Measurements from ENCODE around the gene CRACR2B.

DNA sequence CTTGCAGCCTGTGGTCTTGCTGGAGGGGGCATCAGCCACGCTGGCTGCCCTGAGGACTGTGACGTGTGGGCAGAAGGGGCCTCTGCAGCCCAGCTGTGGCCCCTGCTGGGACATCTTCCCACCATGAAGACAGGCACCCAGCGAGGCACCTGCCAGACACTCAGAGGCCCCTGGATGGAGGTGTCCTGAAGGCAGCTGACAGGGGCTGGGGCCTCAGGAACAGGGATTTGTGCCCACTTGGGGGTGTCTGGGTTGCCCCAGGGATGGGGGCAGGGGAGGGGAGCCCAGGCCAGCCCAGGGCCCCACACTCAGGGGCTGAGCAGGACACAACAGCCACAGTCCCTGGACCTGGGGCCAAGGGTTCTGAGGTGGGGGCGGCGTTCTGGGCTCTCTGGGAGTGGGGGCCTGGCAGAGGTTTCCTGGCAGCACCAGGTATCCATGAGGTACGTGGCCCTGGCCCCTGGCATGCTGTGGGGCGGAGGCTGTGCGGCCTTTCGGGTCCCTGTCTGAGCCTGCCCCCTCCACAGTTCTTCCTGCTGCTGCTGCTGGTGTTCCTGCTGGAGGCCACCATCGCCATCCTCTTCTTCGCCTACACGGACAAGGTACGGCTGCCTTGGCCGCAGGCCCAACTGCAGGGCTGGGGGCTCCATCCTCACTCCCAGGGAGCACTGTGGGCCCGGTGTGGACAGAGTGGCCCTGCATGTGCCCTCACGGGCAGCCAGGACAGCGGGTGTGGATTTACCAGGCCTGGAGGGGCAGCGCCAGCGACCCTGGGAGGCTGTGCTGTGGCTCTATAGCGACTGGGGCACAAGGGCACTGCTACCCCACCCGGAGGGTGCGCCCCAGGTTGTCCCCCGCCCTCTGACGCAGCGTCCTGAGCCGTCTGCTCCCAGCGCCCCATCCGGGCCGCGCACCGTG is 36.5 kb downstream of the CRACR2B start:
- TF ChIP-seq, protein P1, sequence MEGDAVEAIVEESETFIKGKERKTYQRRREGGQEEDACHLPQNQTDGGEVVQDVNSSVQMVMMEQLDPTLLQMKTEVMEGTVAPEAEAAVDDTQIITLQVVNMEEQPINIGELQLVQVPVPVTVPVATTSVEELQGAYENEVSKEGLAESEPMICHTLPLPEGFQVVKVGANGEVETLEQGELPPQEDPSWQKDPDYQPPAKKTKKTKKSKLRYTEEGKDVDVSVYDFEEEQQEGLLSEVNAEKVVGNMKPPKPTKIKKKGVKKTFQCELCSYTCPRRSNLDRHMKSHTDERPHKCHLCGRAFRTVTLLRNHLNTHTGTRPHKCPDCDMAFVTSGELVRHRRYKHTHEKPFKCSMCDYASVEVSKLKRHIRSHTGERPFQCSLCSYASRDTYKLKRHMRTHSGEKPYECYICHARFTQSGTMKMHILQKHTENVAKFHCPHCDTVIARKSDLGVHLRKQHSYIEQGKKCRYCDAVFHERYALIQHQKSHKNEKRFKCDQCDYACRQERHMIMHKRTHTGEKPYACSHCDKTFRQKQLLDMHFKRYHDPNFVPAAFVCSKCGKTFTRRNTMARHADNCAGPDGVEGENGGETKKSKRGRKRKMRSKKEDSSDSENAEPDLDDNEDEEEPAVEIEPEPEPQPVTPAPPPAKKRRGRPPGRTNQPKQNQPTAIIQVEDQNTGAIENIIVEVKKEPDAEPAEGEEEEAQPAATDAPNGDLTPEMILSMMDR (conservative IDR thresholded peaks at IDR 0.05; ENCODE audit: low read length): no peak
- no peak for TF ChIP-seq EZH2phosphoT487 (IDR thresholded peaks at IDR 0.05; ENCODE audit: borderline replicate concordance)

Measured in Loucy (cell line).